Endothelial cell of umbilical vein (primary cell): ENCODE data around the gene FOCAD.

Experiments
- CTCF ChIP-seq, 2 donors: IDR thresholded peaks; 1 replicate in 1 of 2; 2 replicates in 1 of 2; pipeline ENCODE4 v1.5.1; 2011; ENCODE audit warnings: low read length in 2 of 2, mild to moderate bottlenecking in 2 of 2, moderate library complexity in 2 of 2, control low read depth in 1 of 2, inconsistent platforms in 1 of 2, low read depth in 1 of 2; ENCODE audit not compliant: insufficient read depth in 1 of 2; ENCODE audit errors: extremely low read depth in 1 of 2
- EZH2 ChIP-seq: IDR thresholded peaks from 2 replicates; pipeline ENCODE4 v1.6.1; 2012; ENCODE audit warnings: borderline replicate concordance, low read depth, mild to moderate bottlenecking, moderate library complexity, low read length, inconsistent platforms; ENCODE audit not compliant: severe bottlenecking
- MAX ChIP-seq: IDR thresholded peaks from 2 replicates; pipeline ENCODE4 v1.6.1; 2011; ENCODE audit not compliant: insufficient read depth, insufficient read length
- POLR2A ChIP-seq: IDR thresholded peaks from 2 replicates; pipeline ENCODE4 v1.6.1; 2012; ENCODE audit warnings: low read depth, mild to moderate bottlenecking, control low read depth, low read length
- POLR2AphosphoS5 ChIP-seq: IDR thresholded peaks from 2 replicates; pipeline ENCODE4 v1.6.1; 2012; ENCODE audit warnings: low read depth, mild to moderate bottlenecking, control low read depth, low read length, moderate library complexity; ENCODE audit not compliant: insufficient read depth

- TF ChIP-seq CTCF (IDR thresholded peaks at IDR 0.05; ENCODE audit: extremely low read depth in 1 of 2, insufficient read depth in 1 of 2, low read depth in 1 of 2, low read length in 2 of 2): no peak
- TF ChIP-seq EZH2: no peak
- TF ChIP-seq POLR2A: no peak
- TF ChIP-seq MAX: no peak
- TF ChIP-seq POLR2AphosphoS5: no peak
These were observed 60.1 kb downstream of the FOCAD start for GRCh38 chr9:20744036-20744630.
